ENCODE measurements around the gene TBX19. TPM values are rescaled to one million over a fixed set of nuclear protein-coding genes. Genes with fewer than 3 reads are reported as not detected.
A peak's percentile ranks its signal among the peaks of the same experiment; 100 is the strongest.

The TBX19 gene
- total RNA-seq, 1 experiment from 2014 or later, result 0.36 TPM

- H3K4me2 ChIP-seq (ENCODE audit: low read length), result no peak overlapping the region
- no peak overlapping the region for H3K4me3 ChIP-seq (ENCODE audit: low read length)
- POLR2A ChIA-PET (ENCODE audit: unreplicated experiment), result interaction anchor here (0.6 kb wide), 1 partner anchor 8 kb away, joined by 3 read pairs; no protein-coding TSS in a partner anchor
- H3K9me2 ChIP-seq (replicated peaks; ENCODE audit: low read length), result no peaks in the 10 kb centered on the region
- H3F3A ChIP-seq (ENCODE audit: low read length, unreplicated experiment), result no peaks in the 10 kb centered on the region
- no peak overlapping the region for H3K27ac ChIP-seq (ENCODE audit: low read length)
- H4K20me1 ChIP-seq (ENCODE audit: low read length), result no peaks in the 10 kb centered on the region
- TF ChIP-seq EZH2 (IDR thresholded peaks at IDR 0.05; ENCODE audit: low read length, unreplicated experiment) (no peak), EZH2phosphoT487 (IDR thresholded peaks at IDR 0.05; ENCODE audit: borderline replicate concordance, low read length) (no peak)
- TF ChIP-seq, protein P1, sequence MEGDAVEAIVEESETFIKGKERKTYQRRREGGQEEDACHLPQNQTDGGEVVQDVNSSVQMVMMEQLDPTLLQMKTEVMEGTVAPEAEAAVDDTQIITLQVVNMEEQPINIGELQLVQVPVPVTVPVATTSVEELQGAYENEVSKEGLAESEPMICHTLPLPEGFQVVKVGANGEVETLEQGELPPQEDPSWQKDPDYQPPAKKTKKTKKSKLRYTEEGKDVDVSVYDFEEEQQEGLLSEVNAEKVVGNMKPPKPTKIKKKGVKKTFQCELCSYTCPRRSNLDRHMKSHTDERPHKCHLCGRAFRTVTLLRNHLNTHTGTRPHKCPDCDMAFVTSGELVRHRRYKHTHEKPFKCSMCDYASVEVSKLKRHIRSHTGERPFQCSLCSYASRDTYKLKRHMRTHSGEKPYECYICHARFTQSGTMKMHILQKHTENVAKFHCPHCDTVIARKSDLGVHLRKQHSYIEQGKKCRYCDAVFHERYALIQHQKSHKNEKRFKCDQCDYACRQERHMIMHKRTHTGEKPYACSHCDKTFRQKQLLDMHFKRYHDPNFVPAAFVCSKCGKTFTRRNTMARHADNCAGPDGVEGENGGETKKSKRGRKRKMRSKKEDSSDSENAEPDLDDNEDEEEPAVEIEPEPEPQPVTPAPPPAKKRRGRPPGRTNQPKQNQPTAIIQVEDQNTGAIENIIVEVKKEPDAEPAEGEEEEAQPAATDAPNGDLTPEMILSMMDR (conservative IDR thresholded peaks at IDR 0.05; ENCODE audit: low read depth, low read length), result no peak
- DNase-seq (peak; percentile 48), ATAC-seq (peak; percentile 60)
- H3K79me2 ChIP-seq (ENCODE audit: low read length), result no peaks in the 10 kb centered on the region
- no TSS peak for BruUV-seq (replicated peaks)
- no peaks in the 10 kb centered on the region for H3K9me3 ChIP-seq (ENCODE audit: low read length)
- intact Hi-C loops (cut with micrococcal nuclease), result no loop called here
- H3K36me3 ChIP-seq (ENCODE audit: low read depth, low read length), result no peaks in the 10 kb centered on the region
- no peak overlapping the region for H3K9ac ChIP-seq (ENCODE audit: low read length)
- no peaks in the 10 kb centered on the region for H3K27me3 ChIP-seq (ENCODE audit: low read length)
- no peaks in the 10 kb centered on the region for H3K4me1 ChIP-seq (ENCODE audit: insufficient read depth, low read length)
- no peak overlapping the region for H2AFZ ChIP-seq (ENCODE audit: low read length)
- CTCF ChIA-PET, result interaction anchor here (0.7 kb wide), 1 partner anchor 109 kb away, joined by 3 read pairs; no protein-coding TSS in a partner anchor
These were observed 49.6 kb downstream of the TBX19 start for GRCh38 chr1:168330285-168330684.

DNA sequence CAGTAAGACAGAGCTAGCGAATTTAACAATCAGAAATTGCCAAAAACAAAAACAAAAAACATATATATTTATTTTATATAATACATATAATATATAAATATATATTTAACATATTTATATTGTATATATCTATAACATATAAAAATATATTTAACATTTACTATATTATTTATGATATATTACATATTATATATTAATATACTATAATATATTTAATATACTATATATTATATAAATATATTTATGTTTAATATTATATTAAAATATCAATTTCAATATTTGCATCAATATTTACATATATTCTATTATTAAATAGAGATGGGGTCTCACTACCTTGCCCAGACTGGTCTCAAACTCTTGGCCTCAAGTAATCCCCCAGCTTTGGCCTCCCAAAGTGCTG lies 50.9 kb downstream of the TBX19 start:
- Histone ChIP-seq H3K4me2 (ENCODE audit: low read length) (no peak overlapping the region), H3K79me2 (ENCODE audit: low read length) (no peaks in the 10 kb centered on the region)
- DNase-seq, result no peak

More for the DNA sequence above, 50.9 kb downstream of the TBX19 start:
- no TSS peak for BruUV-seq (replicated peaks)
- Histone ChIP-seq H3K9me3 (ENCODE audit: low read length) (no peaks in the 10 kb centered on the region), H3K36me3 (ENCODE audit: low read depth, low read length) (no peaks in the 10 kb centered on the region), H3K9me2 (replicated peaks; ENCODE audit: low read length) (no peaks in the 10 kb centered on the region), H3K27me3 (ENCODE audit: low read length) (no peaks in the 10 kb centered on the region), H2AFZ (ENCODE audit: low read length) (no peak overlapping the region), H3K4me3 (ENCODE audit: low read length) (no peak overlapping the region), H3K9ac (ENCODE audit: low read length) (no peak overlapping the region), H3F3A (ENCODE audit: low read length, unreplicated experiment) (no peaks in the 10 kb centered on the region), H3K27ac (ENCODE audit: low read length) (no peak overlapping the region), H3K4me1 (ENCODE audit: insufficient read depth, low read length) (no peaks in the 10 kb centered on the region; the same call in 1 of the 2 replicates), H4K20me1 (ENCODE audit: low read length) (no peaks in the 10 kb centered on the region)
- POLR2A ChIA-PET (ENCODE audit: unreplicated experiment), result no interaction called here
- CTCF ChIA-PET, result no interaction called here
- TF ChIP-seq, protein P1 (conservative IDR thresholded peaks at IDR 0.05; ENCODE audit: low read depth, low read length), result no peak
- TF ChIP-seq EZH2 (IDR thresholded peaks at IDR 0.05; ENCODE audit: low read length, unreplicated experiment) (no peak), EZH2phosphoT487 (IDR thresholded peaks at IDR 0.05; ENCODE audit: borderline replicate concordance, low read length) (no peak)
- intact Hi-C loops (cut with micrococcal nuclease), result no loop called here
- ATAC-seq, result no peak

All from PC-3 (cell line).